Smooth muscle cell (in vitro differentiated cells): ENCODE data around the gene NSMF. TPM values are rescaled to one million over a fixed set of nuclear protein-coding genes. Genes with fewer than 3 reads are reported as not detected.
A peak's percentile ranks its signal among the peaks of the same experiment; 100 is the strongest.

Source experiments
- DNase-seq: peaks from one replicate; lab custom pipeline; 2025; ENCODE audit not compliant: unreplicated experiment; lab: John Stamatoyannopoulos, UW
- H2AFZ ChIP-seq: fragments of 200-600 bp; sonication (generic); 2 replicates; pipeline ENCODE4 v1.6.0; 2016; ENCODE audit warnings: antibody characterized with exemption, low read depth, mild to moderate bottlenecking
- H3F3A ChIP-seq: fragments of 200-600 bp; sonication (generic); 2 replicates; pipeline ENCODE4 v1.6.0; 2017; ENCODE audit warnings: antibody characterized with exemption, low read depth
- H3K27ac ChIP-seq: fragments of 200-600 bp; sonication (generic); 2 replicates; pipeline ENCODE4 v1.5.1; 2016; ENCODE audit warnings: low read depth, mild to moderate bottlenecking
- H3K27me3 ChIP-seq: fragments of 200-600 bp; sonication (generic); 2 replicates; pipeline ENCODE4 v1.6.1; 2016; ENCODE audit warnings: low read depth, mild to moderate bottlenecking
- H3K36me3 ChIP-seq: fragments of 200-600 bp; sonication (generic); 2 replicates; pipeline ENCODE4 v1.5.1; 2016; ENCODE audit warnings: low read depth
- H3K4me1 ChIP-seq: fragments of 200-600 bp; sonication (generic); 2 replicates; pipeline ENCODE4 v1.5.1; 2016; ENCODE audit warnings: low read depth
- H3K4me2 ChIP-seq: fragments of 200-600 bp; sonication (generic); 2 replicates; pipeline ENCODE4 v1.6.0; 2016; ENCODE audit warnings: mild to moderate bottlenecking
- H3K4me3 ChIP-seq: fragments of 200-600 bp; sonication (generic); 2 replicates; pipeline ENCODE4 v1.5.1; 2016; ENCODE audit warnings: mild to moderate bottlenecking
- H3K79me2 ChIP-seq: fragments of 200-600 bp; sonication (generic); 2 replicates; pipeline ENCODE4 v1.6.0; 2016; ENCODE audit warnings: low read depth, mild to moderate bottlenecking
- H3K9ac ChIP-seq: fragments of 200-600 bp; sonication (generic); 2 replicates; pipeline ENCODE4 v1.6.0; 2016; ENCODE audit warnings: low read depth
- H3K9me3 ChIP-seq: fragments of 200-600 bp; sonication (generic); replicated peaks from 2 replicates; pipeline ENCODE4 v1.5.1; 2016; ENCODE audit warnings: low read depth
- H4K20me1 ChIP-seq: fragments of 200-600 bp; sonication (generic); 2 replicates; pipeline ENCODE4 v1.6.0; 2016; ENCODE audit warnings: low read depth
- WGBS: methylation state at CpG from one replicate; pipeline ENCODE4 v1.1.7; 2016; ENCODE audit warnings: low lambda C conversion rate; 5-methylcytosine and 5-hydroxymethylcytosine counted together
- polyA plus RNA-seq: library from polyadenylated mRNA; unstranded; fragments of >200 nt; fragmentation: Nextera tagmentation; extraction: Ambion mirVana; gene quantifications from 2 replicates; pipeline ENCODE4 v1.2.1, GENCODE V29; 2016
- total RNA-seq: library from RNA; depleted of rRNA; stranded (reverse); fragments of >200 nt; gene quantifications from 2 replicates; pipeline ENCODE4 v1.2.3, GENCODE V29; 2014
- TF ChIP-seq, protein P1 (sequence below): fragments of 200-600 bp; sonication (generic); IDR thresholded peaks from 2 replicates; pipeline ENCODE4 v1.5.1; 2017; ENCODE audit warnings: borderline replicate concordance, mild to moderate bottlenecking, antibody characterized with exemption; ENCODE audit not compliant: insufficient read depth, poor library complexity, severe bottlenecking

Gene NSMF
- total and polyA plus RNA-seq, 2 experiments from 2014 or later = 30.9 to 55.9 TPM

DNA sequence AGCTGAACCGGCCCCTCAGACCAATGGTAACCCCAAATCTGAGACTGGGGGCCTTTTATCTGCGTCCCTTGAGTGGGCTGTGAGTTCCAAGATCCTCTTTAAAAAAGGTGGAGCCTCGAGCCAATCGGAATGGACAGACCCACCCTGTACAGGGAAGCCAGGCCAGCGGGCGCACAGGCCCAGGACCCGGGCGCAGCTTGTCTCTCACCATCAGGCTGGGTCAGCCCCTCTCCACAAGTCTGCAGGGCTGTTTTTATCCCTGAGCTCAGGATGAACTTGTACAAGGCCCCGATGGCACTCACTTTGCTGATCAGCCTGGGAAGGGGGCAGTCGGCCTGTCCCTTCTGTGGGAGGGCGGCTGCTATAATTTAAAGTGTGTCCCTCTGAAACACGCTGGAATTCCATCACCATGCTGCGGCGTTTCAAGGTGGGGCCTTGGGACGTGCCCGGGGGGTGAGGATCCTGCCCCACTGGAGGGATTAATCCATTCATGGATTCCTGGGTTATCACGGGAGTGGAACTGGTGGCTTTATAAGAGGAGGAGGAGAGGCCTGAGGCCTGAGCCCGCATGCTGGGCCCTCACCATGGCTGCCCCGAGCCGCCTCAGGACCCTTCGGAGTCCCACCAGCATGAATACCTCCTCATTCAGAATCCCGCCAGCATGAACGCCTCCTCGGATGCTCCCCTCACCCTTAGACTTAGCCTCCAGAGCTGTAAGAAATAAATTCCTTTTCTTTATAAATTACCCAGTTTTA, 50.3 kb downstream of the NSMF start:
- peaks cover 82% of the 10 kb centered on the region for H4K20me1 ChIP-seq
- DNase-seq = no peak
- WGBS = 92% methylated on average over 23 of the region's 24 CpGs
- H3F3A ChIP-seq = no peaks in the 10 kb centered on the region
- no peak overlapping the region for H3K27ac ChIP-seq
- H3K9ac ChIP-seq = no peak overlapping the region
- H3K79me2 ChIP-seq = no peaks in the 10 kb centered on the region
- H2AFZ ChIP-seq = no peak overlapping the region
- H3K36me3 ChIP-seq = no peaks in the 10 kb centered on the region
- no peaks in the 10 kb centered on the region for H3K9me3 ChIP-seq
- TF ChIP-seq, protein P1, sequence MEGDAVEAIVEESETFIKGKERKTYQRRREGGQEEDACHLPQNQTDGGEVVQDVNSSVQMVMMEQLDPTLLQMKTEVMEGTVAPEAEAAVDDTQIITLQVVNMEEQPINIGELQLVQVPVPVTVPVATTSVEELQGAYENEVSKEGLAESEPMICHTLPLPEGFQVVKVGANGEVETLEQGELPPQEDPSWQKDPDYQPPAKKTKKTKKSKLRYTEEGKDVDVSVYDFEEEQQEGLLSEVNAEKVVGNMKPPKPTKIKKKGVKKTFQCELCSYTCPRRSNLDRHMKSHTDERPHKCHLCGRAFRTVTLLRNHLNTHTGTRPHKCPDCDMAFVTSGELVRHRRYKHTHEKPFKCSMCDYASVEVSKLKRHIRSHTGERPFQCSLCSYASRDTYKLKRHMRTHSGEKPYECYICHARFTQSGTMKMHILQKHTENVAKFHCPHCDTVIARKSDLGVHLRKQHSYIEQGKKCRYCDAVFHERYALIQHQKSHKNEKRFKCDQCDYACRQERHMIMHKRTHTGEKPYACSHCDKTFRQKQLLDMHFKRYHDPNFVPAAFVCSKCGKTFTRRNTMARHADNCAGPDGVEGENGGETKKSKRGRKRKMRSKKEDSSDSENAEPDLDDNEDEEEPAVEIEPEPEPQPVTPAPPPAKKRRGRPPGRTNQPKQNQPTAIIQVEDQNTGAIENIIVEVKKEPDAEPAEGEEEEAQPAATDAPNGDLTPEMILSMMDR = no peak
- no peaks in the 10 kb centered on the region for H3K4me1 ChIP-seq
- H3K4me2 ChIP-seq = no peak overlapping the region
- H3K4me3 ChIP-seq = no peak overlapping the region
- H3K27me3 ChIP-seq = no peaks in the 10 kb centered on the region

DNA sequence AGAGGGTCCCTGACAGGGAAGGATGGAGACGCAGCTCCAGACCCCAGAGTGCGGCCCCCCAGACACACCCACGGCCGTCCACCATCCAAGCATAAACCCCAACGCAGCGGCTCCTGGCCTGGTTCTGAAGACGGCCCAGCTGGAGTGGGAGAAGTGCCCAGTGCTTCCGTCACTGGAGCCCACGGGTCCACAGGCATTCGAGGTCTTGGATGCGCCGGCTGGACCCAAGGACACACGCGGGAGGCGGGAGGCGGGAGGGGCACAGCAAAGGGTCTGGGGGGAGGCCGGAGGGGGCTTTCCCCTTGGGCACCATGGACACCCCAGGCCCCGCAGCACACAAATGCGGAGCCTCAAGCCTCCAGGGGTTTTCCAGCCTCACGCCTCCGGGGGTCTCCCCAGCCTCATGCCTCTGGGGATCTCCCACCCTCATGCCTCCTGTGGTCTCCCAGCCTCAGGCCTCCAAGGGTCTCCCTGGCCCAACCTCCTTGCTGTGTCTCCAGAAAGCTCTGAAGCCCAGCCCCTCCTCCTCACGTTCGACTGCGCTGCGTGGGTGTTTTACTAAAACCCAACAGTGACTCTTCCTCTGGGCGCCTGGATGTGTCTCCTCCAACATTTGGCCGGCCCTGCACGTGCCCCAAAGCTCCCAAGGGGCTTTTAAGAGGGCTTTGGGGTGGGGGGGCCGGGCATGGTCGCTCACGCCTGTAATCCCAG, 51.4 kb downstream of the NSMF start:
- H3K4me1 ChIP-seq = no peaks in the 10 kb centered on the region
- peak overlapping the region; percentile 93 for H3K4me2 ChIP-seq
- TF ChIP-seq, protein P1 = no peak
- no peak overlapping the region for H3K27ac ChIP-seq
- no peaks in the 10 kb centered on the region for H3K27me3 ChIP-seq
- no peak overlapping the region for H3K9ac ChIP-seq
- DNase-seq = no peak
- H3K79me2 ChIP-seq = no peaks in the 10 kb centered on the region
- H3K9me3 ChIP-seq = no peaks in the 10 kb centered on the region
- peak overlapping the region; percentile 52 for H3K4me3 ChIP-seq
- WGBS = 79% methylated on average over 30 of the region's 31 CpGs
- H3K36me3 ChIP-seq = no peaks in the 10 kb centered on the region
- H2AFZ ChIP-seq = no peak overlapping the region
- no peaks in the 10 kb centered on the region for H3F3A ChIP-seq
- peaks cover 79% of the 10 kb centered on the region for H4K20me1 ChIP-seq

DNA sequence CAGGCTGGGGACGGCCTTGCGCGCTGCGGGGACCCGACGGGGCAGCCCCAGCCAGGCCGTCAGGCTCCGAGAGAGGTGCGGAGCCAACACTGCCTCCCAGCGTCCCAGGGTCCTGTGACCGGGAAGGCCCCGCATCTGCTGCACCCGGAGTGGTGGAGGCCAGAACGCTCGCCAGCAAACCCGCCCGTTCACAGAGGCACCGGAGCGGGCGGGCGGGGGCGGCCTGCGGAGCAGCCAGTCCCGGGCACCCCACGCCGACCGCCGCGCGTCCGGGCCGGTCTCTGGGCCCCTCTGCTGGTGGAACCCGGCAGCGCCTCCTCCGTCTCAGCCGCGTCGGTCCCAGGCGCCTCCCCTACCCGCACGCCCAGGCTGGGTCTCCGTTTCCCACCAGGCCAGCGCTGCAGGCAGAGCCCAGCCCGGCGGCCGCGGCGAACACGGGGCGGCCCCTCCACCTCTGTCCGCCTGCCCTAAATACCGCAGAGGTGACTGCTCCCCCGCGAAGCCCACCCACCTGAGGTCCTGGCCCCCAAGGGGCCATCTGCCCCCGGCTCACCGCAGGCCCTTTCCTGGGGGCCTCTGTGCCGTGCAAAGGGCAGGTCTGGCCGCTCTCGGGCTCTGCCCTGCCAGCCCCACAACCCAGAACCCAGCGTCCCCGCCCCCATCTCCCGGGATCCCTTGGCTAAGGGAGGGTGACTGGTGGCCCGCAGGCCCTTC, 52.1 kb downstream of the NSMF start:
- Histone ChIP-seq H4K20me1 (peaks cover 72% of the 10 kb centered on the region), H3F3A (no peaks in the 10 kb centered on the region), H3K4me3 (peak overlapping the region; percentile 52), H3K27ac (no peak overlapping the region), H2AFZ (no peak overlapping the region), H3K79me2 (no peaks in the 10 kb centered on the region), H3K9ac (no peak overlapping the region), H3K4me2 (peak overlapping the region; percentile 93), H3K36me3 (no peaks in the 10 kb centered on the region), H3K9me3 (no peaks in the 10 kb centered on the region), H3K4me1 (no peaks in the 10 kb centered on the region), H3K27me3 (no peaks in the 10 kb centered on the region)
- 7% methylated on average over 45 of the region's 63 CpGs for WGBS
- peak; percentile 16 for DNase-seq
- TF ChIP-seq, protein P1 = peak; percentile 63
